Stomach (tissue), 4 donors: Measurements from ENCODE around the gene USP17L15.
"Not testable (repeated sequence)": the region's sequence is repeated elsewhere in the genome, so short reads cannot be mapped to it uniquely, and the experiment has no call there.

Source experiments
- EP300 ChIP-seq: sonication (generic); formaldehyde crosslinking; IDR thresholded peaks from one replicate; pipeline ENCODE4 v1.6.1; 2017; ENCODE audit warnings: antibody characterized with exemption
- POLR2A ChIP-seq, 4 donors: fragments of 450-650 bp; IDR thresholded peaks; one replicate each; pipeline ENCODE4 v1.6.1; 2016; ENCODE audit warnings: antibody characterized with exemption in 4 of 4, control low read depth in 2 of 4, mild to moderate bottlenecking in 1 of 4, moderate library complexity in 1 of 4
- POLR2AphosphoS5 ChIP-seq, 3 donors: sonication (generic); formaldehyde crosslinking; IDR thresholded peaks; one replicate each; pipeline ENCODE4 v1.6.1; 2016; ENCODE audit warnings: antibody characterized with exemption in 3 of 3
- TF ChIP-seq, protein P1 (sequence below), 7 experiments: fragments of 450-650 bp in 4 of 7; fragments of 200-600 bp in 3 of 7; sonication (generic) in 3 of 7; IDR thresholded peaks; one replicate each; pipeline ENCODE4 v1.5.1; 2016 to 2019; ENCODE audit warnings: antibody characterized with exemption in 7 of 7, control low read depth in 2 of 7, mild to moderate bottlenecking in 1 of 7

DNA sequence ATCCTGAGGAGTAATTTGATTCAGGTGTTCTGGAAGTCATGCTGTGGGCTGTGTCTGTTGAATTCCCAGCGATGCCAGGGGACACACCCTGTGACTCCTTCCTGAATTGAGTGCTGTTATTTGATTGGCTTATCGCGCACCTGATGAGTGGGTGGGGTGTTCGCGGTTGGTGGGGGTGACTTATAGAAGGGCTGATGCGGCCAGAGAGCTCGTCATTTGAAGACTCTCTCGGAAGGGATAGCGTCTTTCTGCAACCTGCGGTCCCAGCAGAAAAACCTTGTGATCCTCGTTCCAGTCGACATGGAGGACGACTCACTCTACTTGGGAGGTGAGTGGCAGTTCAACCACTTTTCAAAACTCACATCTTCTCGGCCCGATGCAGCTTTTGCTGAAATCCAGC is 33.1 kb downstream of the USP17L15 start, which contains the start of gene USP17L22:
- TF ChIP-seq, protein P1, sequence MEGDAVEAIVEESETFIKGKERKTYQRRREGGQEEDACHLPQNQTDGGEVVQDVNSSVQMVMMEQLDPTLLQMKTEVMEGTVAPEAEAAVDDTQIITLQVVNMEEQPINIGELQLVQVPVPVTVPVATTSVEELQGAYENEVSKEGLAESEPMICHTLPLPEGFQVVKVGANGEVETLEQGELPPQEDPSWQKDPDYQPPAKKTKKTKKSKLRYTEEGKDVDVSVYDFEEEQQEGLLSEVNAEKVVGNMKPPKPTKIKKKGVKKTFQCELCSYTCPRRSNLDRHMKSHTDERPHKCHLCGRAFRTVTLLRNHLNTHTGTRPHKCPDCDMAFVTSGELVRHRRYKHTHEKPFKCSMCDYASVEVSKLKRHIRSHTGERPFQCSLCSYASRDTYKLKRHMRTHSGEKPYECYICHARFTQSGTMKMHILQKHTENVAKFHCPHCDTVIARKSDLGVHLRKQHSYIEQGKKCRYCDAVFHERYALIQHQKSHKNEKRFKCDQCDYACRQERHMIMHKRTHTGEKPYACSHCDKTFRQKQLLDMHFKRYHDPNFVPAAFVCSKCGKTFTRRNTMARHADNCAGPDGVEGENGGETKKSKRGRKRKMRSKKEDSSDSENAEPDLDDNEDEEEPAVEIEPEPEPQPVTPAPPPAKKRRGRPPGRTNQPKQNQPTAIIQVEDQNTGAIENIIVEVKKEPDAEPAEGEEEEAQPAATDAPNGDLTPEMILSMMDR (IDR thresholded peaks at IDR 0.05) = not testable (repeated sequence)
- not testable (repeated sequence) for TF ChIP-seq POLR2A (IDR thresholded peaks at IDR 0.05); POLR2AphosphoS5 (IDR thresholded peaks at IDR 0.05); EP300
